GM12865 (cell line): Measurements from ENCODE around the gene PDE10A.
"Not testable (repeated sequence)": the region's sequence is repeated elsewhere in the genome, so short reads cannot be mapped to it uniquely, and the experiment has no call there.

ENCODE experiments used
- DNase-seq: peaks from one replicate; pipeline ENCODE4 v3.0.0; 2010; ENCODE audit warnings: low read depth
- H3K4me3 ChIP-seq: 2 replicates; pipeline ENCODE4 v1.5.1; 2011; ENCODE audit warnings: mild to moderate bottlenecking, low read depth, low read length, control low read depth
- TF ChIP-seq, protein P1 (sequence below): IDR thresholded peaks from 2 replicates; pipeline ENCODE4 v1.5.1; 2011; ENCODE audit warnings: low read length, control low read depth, low read depth, inconsistent platforms; ENCODE audit not compliant: insufficient read depth; ENCODE audit errors: missing control alignments

PDE10A gene

GRCh38 chr6:165597821-165598220 lies 65.2 kb downstream of the PDE10A start:
- H3K4me3 ChIP-seq, result no peak overlapping the region
- no peak for DNase-seq
- TF ChIP-seq, protein P1, sequence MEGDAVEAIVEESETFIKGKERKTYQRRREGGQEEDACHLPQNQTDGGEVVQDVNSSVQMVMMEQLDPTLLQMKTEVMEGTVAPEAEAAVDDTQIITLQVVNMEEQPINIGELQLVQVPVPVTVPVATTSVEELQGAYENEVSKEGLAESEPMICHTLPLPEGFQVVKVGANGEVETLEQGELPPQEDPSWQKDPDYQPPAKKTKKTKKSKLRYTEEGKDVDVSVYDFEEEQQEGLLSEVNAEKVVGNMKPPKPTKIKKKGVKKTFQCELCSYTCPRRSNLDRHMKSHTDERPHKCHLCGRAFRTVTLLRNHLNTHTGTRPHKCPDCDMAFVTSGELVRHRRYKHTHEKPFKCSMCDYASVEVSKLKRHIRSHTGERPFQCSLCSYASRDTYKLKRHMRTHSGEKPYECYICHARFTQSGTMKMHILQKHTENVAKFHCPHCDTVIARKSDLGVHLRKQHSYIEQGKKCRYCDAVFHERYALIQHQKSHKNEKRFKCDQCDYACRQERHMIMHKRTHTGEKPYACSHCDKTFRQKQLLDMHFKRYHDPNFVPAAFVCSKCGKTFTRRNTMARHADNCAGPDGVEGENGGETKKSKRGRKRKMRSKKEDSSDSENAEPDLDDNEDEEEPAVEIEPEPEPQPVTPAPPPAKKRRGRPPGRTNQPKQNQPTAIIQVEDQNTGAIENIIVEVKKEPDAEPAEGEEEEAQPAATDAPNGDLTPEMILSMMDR, result no peak

DNA sequence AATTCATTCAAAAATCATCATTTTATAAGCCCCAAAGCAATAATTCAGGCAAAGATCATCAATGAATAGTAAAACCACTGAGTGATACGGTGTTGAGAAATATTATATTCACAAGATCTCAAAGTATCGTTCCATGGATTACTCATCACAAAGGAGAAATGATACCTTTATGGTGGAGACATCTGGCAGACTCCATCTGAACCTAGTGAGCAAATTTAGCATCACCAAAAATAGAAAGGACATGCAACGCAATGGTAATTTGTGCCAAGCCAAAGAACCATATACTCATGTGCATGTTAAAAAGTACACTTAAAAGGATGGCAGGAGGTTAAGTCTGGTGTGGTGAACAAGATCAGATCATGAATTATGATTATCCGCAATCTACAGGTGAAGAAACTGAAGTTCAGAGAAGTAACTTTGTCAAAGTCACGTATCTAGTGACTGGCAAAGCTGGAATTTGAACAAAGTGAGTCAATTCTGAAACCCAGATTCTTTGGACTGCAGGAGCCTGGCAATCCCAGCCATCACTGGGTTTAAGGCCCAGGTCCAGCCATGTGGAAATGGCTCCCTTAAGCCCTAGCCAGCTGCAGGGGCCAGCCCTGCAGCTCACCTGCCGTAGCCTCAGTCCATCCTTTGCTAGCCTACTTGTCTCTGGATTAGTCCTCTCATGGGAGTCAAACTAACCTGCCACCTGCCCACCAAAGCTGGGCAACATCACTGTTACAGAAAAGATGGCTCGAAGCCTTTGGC lies 68.3 kb downstream of the PDE10A start:
- TF ChIP-seq, protein P1, result no peak
- H3K4me3 ChIP-seq, result no peak overlapping the region
- DNase-seq, result no peak

DNA sequence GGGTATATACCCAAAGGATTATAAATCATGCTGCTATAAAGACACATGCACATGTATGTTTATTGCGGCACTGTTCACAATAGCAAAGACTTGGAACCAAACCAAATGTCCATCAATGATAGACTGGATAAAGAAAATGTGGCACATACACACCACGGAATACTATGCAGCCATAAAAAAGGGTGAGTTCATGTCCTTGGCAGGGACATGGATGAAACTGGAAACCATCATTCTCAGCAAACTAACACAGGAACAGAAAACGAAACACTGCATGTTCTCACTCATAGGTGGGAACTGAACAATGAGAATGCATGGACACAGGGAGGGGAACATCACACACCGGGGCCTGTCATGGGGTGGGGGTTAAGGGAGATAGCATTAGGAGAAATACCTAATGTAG lies 70.1 kb downstream of the PDE10A start:
- not testable (repeated sequence) for H3K4me3 ChIP-seq, DNase-seq

GRCh38 chr6:165588515-165588914 lies 74.5 kb downstream of the PDE10A start:
- TF ChIP-seq, protein P1, result no peak
- no peak overlapping the region for H3K4me3 ChIP-seq
- DNase-seq, result no peak

DNA sequence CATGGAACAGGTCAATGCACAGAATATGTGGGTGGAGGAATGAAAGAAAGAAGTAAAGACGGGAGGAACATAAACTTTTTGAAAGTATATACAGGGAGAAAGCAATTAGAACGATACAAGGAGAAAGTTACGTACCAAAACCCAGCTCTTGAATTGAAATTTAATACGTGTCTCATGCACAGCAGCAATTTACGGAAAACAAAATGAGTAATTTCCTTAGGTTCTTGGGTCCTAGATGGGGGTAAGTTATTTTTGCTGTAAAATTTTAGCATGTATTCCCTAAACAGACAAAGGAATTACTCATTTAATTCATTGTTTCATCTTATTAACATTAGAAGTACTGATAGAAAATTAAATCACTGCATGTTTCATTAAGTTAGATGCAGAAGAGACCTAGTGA lies 75.8 kb downstream of the PDE10A start:
- no peak for DNase-seq
- no peak overlapping the region for H3K4me3 ChIP-seq
- TF ChIP-seq, protein P1, result no peak

- no peak overlapping the region for H3K4me3 ChIP-seq
- TF ChIP-seq, protein P1, result no peak
- no peak for DNase-seq
Measured at GRCh38 chr6:165586706-165587105, 76.3 kb downstream of the PDE10A start.

- no peak overlapping the region for H3K4me3 ChIP-seq
- TF ChIP-seq, protein P1, result no peak
- no peak for DNase-seq
Measured at GRCh38 chr6:165585060-165585459, 78.0 kb downstream of the PDE10A start.
